SK-MEL-5 (cell line): ENCODE results near the gene TFEB. TPM values are rescaled to one million over a fixed set of nuclear protein-coding genes. Genes with fewer than 3 reads are reported as not detected.

Experiments
- DNase-seq: peaks from one replicate; pipeline ENCODE4 v3.0.0-alpha.2; 2016; ENCODE audit warnings: low read depth, low spot score
- in situ Hi-C: cut with HindIII; loops from 2 replicates; pipeline ENCODE4 v1.10.0; 2016; ENCODE audit warnings: low sequenced_read_pairs, high pct_unique_total_duplicates, low pct_unique_long_range_greater_than_20kb
- total RNA-seq: library from RNA; depleted of rRNA; stranded (reverse); fragments of >200 nt; shearing (Covaris generic); gene quantifications from 2 replicates; pipeline ENCODE4 v1.2.3, GENCODE V29; 2014

The TFEB gene
- total RNA-seq, 1 experiment from 2014 or later, result 1.9 TPM

- DNase-seq, result no peak
- in situ Hi-C loops, result no loop called here
Measured at GRCh38 chr6:41675992-41676391, 59.4 kb downstream of the TFEB start.

- DNase-seq, result no peak
- in situ Hi-C loops, result no loop called here
Measured at GRCh38 chr6:41675176-41675775, 60.1 kb downstream of the TFEB start.

- in situ Hi-C loops, result no loop called here
- DNase-seq, result no peak
Measured at GRCh38 chr6:41674231-41675000, 61.0 kb downstream of the TFEB start.

GRCh38 chr6:41673704-41674000 lies 61.8 kb downstream of the TFEB start:
- DNase-seq, result no peak
- in situ Hi-C loops, result no loop called here

- in situ Hi-C loops, result no loop called here
- DNase-seq, result no peak
Measured at GRCh38 chr6:41672816-41673703, 62.3 kb downstream of the TFEB start.

GRCh38 chr6:41672016-41672415 lies 63.4 kb downstream of the TFEB start:
- DNase-seq, result no peak
- in situ Hi-C loops, result no loop called here

GRCh38 chr6:41671376-41671775 lies 64.0 kb downstream of the TFEB start:
- no peak for DNase-seq
- in situ Hi-C loops, result no loop called here

GRCh38 chr6:41670703-41671360 lies 64.6 kb downstream of the TFEB start:
- in situ Hi-C loops, result no loop called here
- no peak for DNase-seq

GRCh38 chr6:41668968-41669367 lies 66.4 kb downstream of the TFEB start:
- in situ Hi-C loops, result no loop called here
- DNase-seq, result no peak

- no peak for DNase-seq
- in situ Hi-C loops, result no loop called here
Measured at GRCh38 chr6:41667195-41667594, 68.2 kb downstream of the TFEB start.

- no peak for DNase-seq
- in situ Hi-C loops, result no loop called here
Measured at GRCh38 chr6:41664271-41664670, 71.1 kb downstream of the TFEB start.

GRCh38 chr6:41663568-41663967 lies 71.8 kb downstream of the TFEB start:
- DNase-seq, result no peak
- in situ Hi-C loops, result no loop called here

GRCh38 chr6:41659935-41660334 lies 75.5 kb downstream of the TFEB start:
- in situ Hi-C loops, result no loop called here

GRCh38 chr6:41658636-41659035 lies 76.8 kb downstream of the TFEB start:
- in situ Hi-C loops, result no loop called here
- no peak for DNase-seq

More at GRCh38 chr6:41659935-41660334, 75.5 kb downstream of the TFEB start:
- no peak for DNase-seq

- DNase-seq, result no peak
- in situ Hi-C loops, result no loop called here
Measured at GRCh38 chr6:41657131-41658094, 78.0 kb downstream of the TFEB start.

GRCh38 chr6:41656002-41656691 lies 79.3 kb downstream of the TFEB start:
- in situ Hi-C loops, result no loop called here
- no peak for DNase-seq

GRCh38 chr6:41655646-41656001 lies 79.8 kb downstream of the TFEB start:
- in situ Hi-C loops, result no loop called here
- no peak for DNase-seq
